ENCODE measurements around the gene ROR2.
"Not testable (repeated sequence)": the region's sequence is repeated elsewhere in the genome, so short reads cannot be mapped to it uniquely, and the experiment has no call there.

Gene ROR2

DNA sequence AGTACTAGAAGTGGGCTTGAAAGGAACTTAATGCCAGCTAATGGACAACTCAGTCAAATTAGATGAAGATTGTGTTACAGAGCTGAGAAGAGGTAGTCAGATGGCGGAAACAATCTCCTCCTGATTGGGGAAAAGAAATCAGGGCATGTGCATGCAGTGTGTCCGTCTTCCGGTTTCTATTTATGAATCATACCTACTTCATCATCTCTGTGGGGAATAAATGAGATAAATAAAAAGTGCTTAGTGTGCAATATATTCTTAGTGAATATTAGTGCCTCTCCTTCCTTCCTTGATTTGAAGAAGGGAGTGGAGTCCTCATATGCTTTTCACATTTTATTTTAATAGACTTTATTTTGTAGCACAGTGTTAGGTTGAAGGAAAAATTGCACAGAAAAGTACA lies 417.7 kb downstream of the ROR2 start:
- TF ChIP-seq LEF1 (IDR thresholded peaks at IDR 0.05; ENCODE audit: borderline replicate concordance) (no peak), CTBP1 (IDR thresholded peaks at IDR 0.05; ENCODE audit: borderline replicate concordance) (no peak), TARDBP (IDR thresholded peaks at IDR 0.05) (no peak), ZNF384 (IDR thresholded peaks at IDR 0.05) (no peak), ELF4 (IDR thresholded peaks at IDR 0.05) (no peak), ARNT (IDR thresholded peaks at IDR 0.05) (no peak), FOXK2 (IDR thresholded peaks at IDR 0.05) (no peak), L3MBTL2 (conservative IDR thresholded peaks at IDR 0.05) (no peak), SUZ12 (IDR thresholded peaks at IDR 0.05) (no peak), BHLHE40 (IDR thresholded peaks at IDR 0.05; ENCODE audit: borderline replicate concordance) (no peak), FOXM1 (IDR thresholded peaks at IDR 0.05; ENCODE audit: borderline replicate concordance) (no peak), HDGF (IDR thresholded peaks at IDR 0.05; ENCODE audit: borderline replicate concordance) (no peak), SP1 (IDR thresholded peaks at IDR 0.05) (no peak), FOXA1 (IDR thresholded peaks at IDR 0.05) (no peak)
- TF ChIP-seq, protein P1, sequence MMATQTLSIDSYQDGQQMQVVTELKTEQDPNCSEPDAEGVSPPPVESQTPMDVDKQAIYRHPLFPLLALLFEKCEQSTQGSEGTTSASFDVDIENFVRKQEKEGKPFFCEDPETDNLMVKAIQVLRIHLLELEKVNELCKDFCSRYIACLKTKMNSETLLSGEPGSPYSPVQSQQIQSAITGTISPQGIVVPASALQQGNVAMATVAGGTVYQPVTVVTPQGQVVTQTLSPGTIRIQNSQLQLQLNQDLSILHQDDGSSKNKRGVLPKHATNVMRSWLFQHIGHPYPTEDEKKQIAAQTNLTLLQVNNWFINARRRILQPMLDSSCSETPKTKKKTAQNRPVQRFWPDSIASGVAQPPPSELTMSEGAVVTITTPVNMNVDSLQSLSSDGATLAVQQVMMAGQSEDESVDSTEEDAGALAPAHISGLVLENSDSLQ (IDR thresholded peaks at IDR 0.05): no peak
- ChIA-PET CTCF (no interaction called here), POLR2A (no interaction called here)
- DNase-seq (ENCODE audit: extremely low spot score): no peak

DNA sequence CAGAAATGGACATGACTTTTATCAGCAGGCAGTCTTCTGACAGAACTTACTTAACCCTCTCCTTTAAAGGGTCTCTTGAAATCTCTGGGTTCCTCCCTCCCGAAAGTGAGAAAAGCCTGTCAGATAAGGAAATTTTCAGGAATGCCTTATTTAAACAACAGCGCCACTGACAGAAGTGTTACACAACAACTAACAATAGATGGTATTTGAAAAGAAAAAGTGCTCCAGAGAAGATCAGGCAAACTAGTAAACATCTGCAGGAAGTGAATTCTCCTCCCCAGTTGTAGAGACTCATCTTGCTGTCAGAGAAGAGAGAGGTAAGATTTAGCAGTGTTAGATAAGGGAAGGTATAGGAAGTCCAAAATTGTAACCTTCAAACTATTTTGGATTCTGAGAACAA lies 419.2 kb downstream of the ROR2 start:
- no peak for DNase-seq (ENCODE audit: extremely low spot score)
- POLR2A ChIA-PET: no interaction called here
- CTCF ChIA-PET: no interaction called here
- no peak for TF ChIP-seq ELF4 (IDR thresholded peaks at IDR 0.05)
- TF ChIP-seq ZNF384 (IDR thresholded peaks at IDR 0.05): no peak
- TF ChIP-seq CTBP1 (IDR thresholded peaks at IDR 0.05; ENCODE audit: borderline replicate concordance): no peak
- no peak for TF ChIP-seq FOXK2 (IDR thresholded peaks at IDR 0.05)
- TF ChIP-seq L3MBTL2 (conservative IDR thresholded peaks at IDR 0.05): no peak
- TF ChIP-seq TARDBP (IDR thresholded peaks at IDR 0.05): no peak
- TF ChIP-seq FOXA1 (IDR thresholded peaks at IDR 0.05): no peak
- TF ChIP-seq, protein P1 (IDR thresholded peaks at IDR 0.05): no peak
- TF ChIP-seq FOXM1 (IDR thresholded peaks at IDR 0.05; ENCODE audit: borderline replicate concordance): no peak
- TF ChIP-seq NFRKB (IDR thresholded peaks at IDR 0.05): no peak

DNA sequence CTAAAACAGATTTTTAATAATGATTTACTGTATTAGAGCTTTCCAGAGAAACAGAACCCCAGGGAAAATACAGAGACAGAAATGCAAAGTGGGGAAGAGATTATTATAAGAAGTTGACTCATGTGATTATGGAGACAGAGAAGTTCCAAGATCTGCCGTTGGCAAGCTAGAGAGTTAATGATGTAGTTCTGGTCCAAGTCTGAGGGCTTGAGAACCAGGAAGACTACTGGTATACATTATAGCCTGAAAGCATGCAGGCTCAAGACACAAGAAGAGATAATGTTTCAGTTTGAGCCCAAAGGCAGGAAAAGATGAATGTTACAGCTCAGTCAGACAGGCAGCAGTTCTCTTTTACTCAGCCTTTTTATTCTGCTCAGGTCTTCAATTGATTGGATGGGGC lies 427.5 kb downstream of the ROR2 start:
- ChIA-PET CTCF (interaction anchor here (0.6 kb wide), 1 partner anchor 472 kb away, joined by 3 read pairs; no protein-coding TSS in a partner anchor), POLR2A (no interaction called here)
- no peak for TF ChIP-seq ARNT (IDR thresholded peaks at IDR 0.05)
- no peak for DNase-seq (ENCODE audit: extremely low spot score)

DNA sequence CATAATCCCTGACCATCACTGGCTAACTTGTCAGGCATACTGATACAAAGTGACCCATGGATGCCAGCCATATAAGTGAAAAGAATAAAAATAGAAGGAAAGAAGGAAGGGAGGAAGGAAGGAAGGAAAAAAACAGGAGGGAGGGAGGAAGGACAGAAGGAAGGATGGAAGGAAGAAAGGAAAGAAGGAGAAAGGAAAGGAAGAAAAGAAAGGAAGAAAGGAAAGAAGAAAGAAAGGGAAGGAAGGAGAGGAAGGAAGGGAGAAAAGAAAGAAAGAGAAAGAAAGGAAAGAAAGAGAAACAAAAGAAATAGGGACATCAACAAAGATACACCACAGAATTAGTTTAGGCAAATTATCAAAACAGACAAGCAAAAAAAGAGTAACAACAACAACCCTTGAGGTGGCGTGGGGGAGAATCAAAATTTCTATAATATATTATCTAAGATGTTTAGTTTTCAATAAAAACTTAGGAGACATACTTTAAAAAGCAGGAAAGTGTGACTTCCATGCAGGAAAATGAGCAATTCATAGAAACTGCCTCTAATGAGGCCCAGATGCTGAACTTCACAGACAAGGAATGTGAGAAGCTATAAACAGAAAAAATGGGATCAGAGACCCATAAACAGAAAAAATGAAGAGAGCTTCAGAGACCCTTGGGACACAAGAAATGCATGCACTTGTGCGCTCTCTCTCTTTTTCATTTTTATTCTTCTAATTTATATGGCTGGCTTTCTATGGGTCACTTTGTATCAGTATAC lies 430.3 kb downstream of the ROR2 start:
- POLR2A ChIA-PET: no interaction called here
- no peak for DNase-seq (ENCODE audit: extremely low spot score)
- CTCF ChIA-PET: no interaction called here
- TF ChIP-seq CTBP1 (IDR thresholded peaks at IDR 0.05; ENCODE audit: borderline replicate concordance): no peak

DNA sequence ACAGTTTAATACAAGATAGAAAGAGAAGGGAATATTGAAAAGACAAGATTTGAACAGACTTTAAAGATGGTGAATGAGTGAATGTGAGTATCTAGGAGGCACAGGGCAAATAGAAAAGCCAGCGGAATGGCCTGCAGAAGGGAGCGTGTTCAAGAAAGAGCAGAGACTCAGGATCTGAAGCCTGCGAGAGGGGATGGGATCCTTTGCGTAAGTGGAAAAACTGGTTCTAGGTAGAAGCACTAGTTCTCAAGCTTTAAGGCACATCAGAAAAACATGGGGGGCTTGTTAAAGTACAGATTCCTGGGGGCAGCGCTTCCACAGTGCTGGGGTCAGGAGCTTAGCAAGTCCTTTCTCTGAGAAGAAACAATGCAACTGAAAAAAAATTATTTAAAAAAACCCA lies 431.6 kb downstream of the ROR2 start:
- TF ChIP-seq FOXM1 (IDR thresholded peaks at IDR 0.05; ENCODE audit: borderline replicate concordance) (no peak), ZNF384 (IDR thresholded peaks at IDR 0.05) (no peak), FOXA1 (IDR thresholded peaks at IDR 0.05) (no peak), CTBP1 (IDR thresholded peaks at IDR 0.05; ENCODE audit: borderline replicate concordance) (no peak), SP1 (IDR thresholded peaks at IDR 0.05) (no peak), NFRKB (IDR thresholded peaks at IDR 0.05) (no peak), L3MBTL2 (conservative IDR thresholded peaks at IDR 0.05) (no peak), SUZ12 (IDR thresholded peaks at IDR 0.05) (no peak), LEF1 (IDR thresholded peaks at IDR 0.05; ENCODE audit: borderline replicate concordance) (no peak), ARNT (IDR thresholded peaks at IDR 0.05) (no peak), ELF4 (IDR thresholded peaks at IDR 0.05) (no peak), FOXK2 (IDR thresholded peaks at IDR 0.05) (no peak), HDGF (IDR thresholded peaks at IDR 0.05; ENCODE audit: borderline replicate concordance) (no peak), TARDBP (IDR thresholded peaks at IDR 0.05) (no peak), BHLHE40 (IDR thresholded peaks at IDR 0.05; ENCODE audit: borderline replicate concordance) (no peak)
- TF ChIP-seq, protein P1 (IDR thresholded peaks at IDR 0.05): no peak
- CTCF ChIA-PET: no interaction called here
- no peak for DNase-seq (ENCODE audit: extremely low spot score)
- POLR2A ChIA-PET: no interaction called here

DNA sequence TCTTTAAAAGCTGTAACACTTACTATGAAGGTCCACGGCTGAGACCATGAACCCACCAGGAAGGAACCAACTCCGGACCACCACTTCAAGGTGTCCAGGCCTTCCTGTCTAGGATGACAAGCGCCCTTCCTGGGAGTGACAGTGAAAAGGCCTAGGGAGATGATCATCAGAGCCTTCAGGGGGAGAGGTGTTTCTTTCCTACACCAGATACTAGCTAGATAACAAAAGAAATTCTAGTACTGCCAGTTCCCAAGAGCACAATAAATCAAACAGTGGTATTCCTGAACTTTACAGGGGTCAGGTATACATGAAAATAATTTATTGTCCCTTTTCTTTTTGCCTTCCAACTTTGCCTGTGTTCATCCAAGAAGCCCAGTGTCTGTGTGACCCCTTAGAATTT lies 432.2 kb downstream of the ROR2 start:
- ChIA-PET POLR2A (no interaction called here), CTCF (no interaction called here)
- TF ChIP-seq NFRKB (IDR thresholded peaks at IDR 0.05) (no peak), HDGF (IDR thresholded peaks at IDR 0.05; ENCODE audit: borderline replicate concordance) (no peak), ARNT (IDR thresholded peaks at IDR 0.05) (no peak), FOXA1 (IDR thresholded peaks at IDR 0.05) (no peak)
- DNase-seq (ENCODE audit: extremely low spot score): no peak

DNA sequence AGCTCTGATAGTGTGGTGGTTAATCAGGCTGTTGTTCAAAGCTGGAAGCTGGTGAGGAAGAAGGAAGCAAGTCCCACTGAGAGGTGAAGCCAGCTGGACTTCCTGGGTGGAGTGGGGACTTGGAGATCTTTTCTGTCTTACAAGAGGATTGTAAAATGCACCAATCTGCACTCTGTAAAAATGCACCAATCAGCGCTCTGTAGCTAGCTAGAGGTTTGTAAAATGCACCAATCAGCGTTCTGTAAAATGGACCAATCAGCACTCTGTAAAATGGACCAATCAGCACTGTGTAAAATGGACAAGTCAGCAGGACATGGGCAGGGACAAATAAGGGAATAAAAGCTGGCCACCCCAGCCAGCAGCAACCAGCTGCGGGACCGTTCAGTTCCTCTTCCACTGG lies 432.7 kb downstream of the ROR2 start:
- CTCF ChIA-PET; POLR2A ChIA-PET; DNase-seq (ENCODE audit: extremely low spot score): not testable (repeated sequence)

Data from HEK293T (cell line).